ENCODE data around the gene EXD3.
A peak's percentile ranks its signal among the peaks of the same experiment; 100 is the strongest.

DNA sequence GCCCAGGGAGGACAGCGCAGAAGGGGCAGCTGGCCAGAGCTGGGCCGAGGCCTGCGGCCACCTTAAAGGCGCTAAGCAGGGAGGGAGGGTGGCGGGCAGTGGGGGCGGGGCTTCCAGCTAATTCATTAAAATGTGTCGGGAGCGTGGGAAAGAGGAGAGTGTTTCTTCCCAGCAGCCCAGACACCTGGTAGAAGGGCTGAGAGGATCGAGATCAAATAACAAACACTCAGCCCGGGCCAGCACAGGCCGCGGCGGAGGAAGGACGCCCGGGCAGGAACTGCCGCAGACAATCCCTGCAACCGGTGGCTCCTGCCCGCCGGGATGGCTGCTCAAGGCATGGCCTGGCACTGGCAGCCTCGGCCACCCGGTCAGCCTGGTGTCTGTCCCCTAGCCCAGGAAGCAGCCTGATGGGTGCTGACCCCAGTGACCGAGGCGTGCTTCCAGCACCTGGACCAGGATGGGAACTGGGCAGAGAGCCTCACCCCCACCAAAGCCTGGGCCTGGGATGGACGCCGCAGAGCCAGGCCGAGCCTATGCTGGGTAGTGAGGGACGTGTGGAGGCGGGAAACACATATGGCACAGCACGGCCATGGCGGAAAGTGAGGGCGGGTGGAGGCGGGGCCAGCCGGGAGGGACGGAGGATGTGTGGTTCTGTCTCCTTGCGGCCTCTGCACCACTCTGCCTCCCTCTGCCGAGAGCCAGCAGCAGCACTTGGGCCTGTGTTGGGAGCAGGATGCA lies 117.7 kb downstream of the EXD3 start:
- TF ChIP-seq, protein P1, sequence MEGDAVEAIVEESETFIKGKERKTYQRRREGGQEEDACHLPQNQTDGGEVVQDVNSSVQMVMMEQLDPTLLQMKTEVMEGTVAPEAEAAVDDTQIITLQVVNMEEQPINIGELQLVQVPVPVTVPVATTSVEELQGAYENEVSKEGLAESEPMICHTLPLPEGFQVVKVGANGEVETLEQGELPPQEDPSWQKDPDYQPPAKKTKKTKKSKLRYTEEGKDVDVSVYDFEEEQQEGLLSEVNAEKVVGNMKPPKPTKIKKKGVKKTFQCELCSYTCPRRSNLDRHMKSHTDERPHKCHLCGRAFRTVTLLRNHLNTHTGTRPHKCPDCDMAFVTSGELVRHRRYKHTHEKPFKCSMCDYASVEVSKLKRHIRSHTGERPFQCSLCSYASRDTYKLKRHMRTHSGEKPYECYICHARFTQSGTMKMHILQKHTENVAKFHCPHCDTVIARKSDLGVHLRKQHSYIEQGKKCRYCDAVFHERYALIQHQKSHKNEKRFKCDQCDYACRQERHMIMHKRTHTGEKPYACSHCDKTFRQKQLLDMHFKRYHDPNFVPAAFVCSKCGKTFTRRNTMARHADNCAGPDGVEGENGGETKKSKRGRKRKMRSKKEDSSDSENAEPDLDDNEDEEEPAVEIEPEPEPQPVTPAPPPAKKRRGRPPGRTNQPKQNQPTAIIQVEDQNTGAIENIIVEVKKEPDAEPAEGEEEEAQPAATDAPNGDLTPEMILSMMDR (conservative IDR thresholded peaks at IDR 0.05; ENCODE audit: low read length) = 0 out of 2 replicates have a peak, but pooled peaks have one; percentile 19
- TF ChIP-seq EZH2phosphoT487 (IDR thresholded peaks at IDR 0.05; ENCODE audit: borderline replicate concordance, low read depth, low read length) = no peak
